ENCODE data around the gene TSPO2. TPM values are rescaled to one million over a fixed set of nuclear protein-coding genes. Genes with fewer than 3 reads are reported as not detected.

TSPO2 gene
- total and polyA plus RNA-seq, 2 of the 4 experiments (the other 2 are of a cell fraction): not detected

DNA sequence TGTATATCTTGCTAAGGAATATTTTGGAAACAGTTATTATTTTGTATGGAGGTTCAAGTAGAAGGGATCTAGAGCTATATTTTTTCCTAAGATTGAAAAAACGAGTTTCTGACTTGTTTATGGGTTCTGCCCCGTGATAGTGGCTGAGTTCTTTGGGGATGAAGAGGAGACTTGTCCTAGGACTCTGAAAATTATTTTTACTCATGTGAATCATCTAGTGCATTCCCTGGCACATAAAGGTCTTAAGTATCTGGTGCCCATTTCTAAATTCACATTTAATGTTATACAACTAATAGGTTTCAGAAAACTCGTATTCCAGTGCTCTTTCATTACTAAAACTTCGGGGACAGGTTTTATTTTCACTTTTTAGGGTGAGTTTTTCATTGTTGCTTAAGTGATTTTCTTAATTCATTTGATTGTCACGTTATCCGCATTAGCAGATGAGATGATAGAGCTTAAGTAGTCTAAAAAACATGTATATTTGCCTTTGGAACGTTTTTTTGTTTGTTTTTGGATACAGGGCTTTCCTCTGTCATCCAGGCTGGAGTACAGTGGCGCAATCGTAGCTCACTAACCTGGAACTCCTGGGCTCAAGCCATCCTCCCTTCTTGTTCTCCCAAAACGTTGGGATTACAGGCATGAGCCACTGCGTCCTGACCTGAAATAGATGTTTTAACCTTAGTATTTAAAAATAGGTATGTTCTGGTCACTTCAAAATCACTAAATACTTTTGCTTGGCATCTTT, 32.6 kb downstream of the TSPO2 start:
- Histone ChIP-seq H2BK20ac (ENCODE audit: low read depth, low read length) (no peak overlapping the region), H4K5ac (ENCODE audit: low read depth, low read length) (no peak overlapping the region), H2BK120ac (ENCODE audit: low read depth, low read length) (peak overlapping the region; percentile 29; the same call in 1 of the 2 replicates), H4K8ac (ENCODE audit: low read depth in 2 of 2, low read length in 2 of 2) (peak overlapping the region; percentile 40 to 73; a peak in 3 of 4 replicates), H3K9me1 (ENCODE audit: insufficient read depth, low read length) (peaks cover 6% of the 10 kb centered on the region), H3K79me1 (ENCODE audit: low read depth in 1 of 2, low read length in 2 of 2) (peaks cover 19 to 31% of the 10 kb centered on the region in 2 experiments), H3K4me2 (ENCODE audit: low read depth, low read length) (peak overlapping the region; percentile 100), H2BK15ac (ENCODE audit: low read depth, low read length) (no peak overlapping the region), H4K91ac (ENCODE audit: insufficient read depth, low read depth, low read length) (no peak overlapping the region), H3K9ac (ENCODE audit: low read depth, low read length) (no peak overlapping the region; the same call in 1 of the 2 replicates), H4K20me1 (ENCODE audit: insufficient read depth, low read length) (peaks cover 10% of the 10 kb centered on the region), H2BK5ac (ENCODE audit: low read depth, low read length, poor library complexity, severe bottlenecking) (peak overlapping the region; percentile 74), H3K4me1 (ENCODE audit: control insufficient read depth, insufficient read depth, low read length) (peaks cover 3% of the 10 kb centered on the region), H3K9me3 (ENCODE audit: control insufficient read depth, insufficient read depth, low read length) (no peaks in the 10 kb centered on the region), H3K14ac (replicated peaks; ENCODE audit: low read depth, low read length) (0 out of 2 replicates have a peak overlapping the region, but pooled peaks have one; percentile 32), H3K56ac (ENCODE audit: extremely low read depth, insufficient read depth, low read length) (peak overlapping the region; percentile 92; the same call in 1 of the 2 replicates), H2AK5ac (ENCODE audit: low read depth, low read length) (no peak overlapping the region), H3K4me3 (ENCODE audit: insufficient read depth, low read depth, low read length) (peak overlapping the region; percentile 72; the same call in 1 of the 2 replicates), H3K27ac (ENCODE audit: insufficient read depth, low read length) (peak overlapping the region; percentile 27; the same call in 1 of the 2 replicates), H3K23ac (ENCODE audit: low read depth, low read length) (no peak overlapping the region), H3K27me3 (ENCODE audit: control insufficient read depth, insufficient read depth, low read length) (no peaks in the 10 kb centered on the region), H3K4ac (ENCODE audit: low read depth, low read length) (peak overlapping the region; percentile 52; the same call in 1 of the 2 replicates), H3K36me3 (ENCODE audit: control insufficient read depth, insufficient read depth, low read length) (peaks cover 1% of the 10 kb centered on the region; the same call in 1 of the 2 replicates), H2AK9ac (replicated peaks; ENCODE audit: low read depth, low read length, poor library complexity) (no peak overlapping the region), H3K18ac (ENCODE audit: low read depth, low read length) (no peak overlapping the region), H2AFZ (replicated peaks; ENCODE audit: low read length, poor library complexity) (no peak overlapping the region)
- DNase-seq: peak; percentile 20
- no peak for ATAC-seq (ENCODE audit: low read depth)
- TF ChIP-seq CEBPB (IDR thresholded peaks at IDR 0.05; ENCODE audit: low read depth, low read length) (peak; percentile 57), BHLHE40 (IDR thresholded peaks at IDR 0.05; ENCODE audit: low read depth, low read length) (no peak)
- intact Hi-C loops (cut with micrococcal nuclease) (loop anchor here (1.0 to 5.0 kb wide), 3 partner anchors 107 to 607 kb away; no protein-coding TSS in a partner anchor), dilution Hi-C loops (cut with HindIII; ENCODE audit: low sequenced_read_pairs, unreplicated experiment) (no loop called here), in situ Hi-C loops (cut with MboI; ENCODE audit: low sequenced_read_pairs) (no loop called here)
- CTCF ChIA-PET: interaction anchor here (0.6 kb wide), 1 partner anchor 37 kb away, joined by 4 read pairs; no protein-coding TSS in a partner anchor
- POLR2A ChIA-PET (ENCODE audit: unreplicated experiment): no interaction called here
- no TSS peak for BruUV-seq (replicated peaks)
- WGBS, 2 experiments (ENCODE audit: extremely low coverage in 2 of 2, insufficient read length in 1 of 2): no CpG with 5 or more reads among the region's 11 CpGs
